ENCODE results near the gene SAMD4A. TPM values are rescaled to one million over a fixed set of nuclear protein-coding genes. Genes with fewer than 3 reads are reported as not detected.
A peak's percentile ranks its signal among the peaks of the same experiment; 100 is the strongest.

SAMD4A gene
- polyA plus RNA-seq, 3 donors, result 3.2 to 8.6 (median 4.2) TPM

DNA sequence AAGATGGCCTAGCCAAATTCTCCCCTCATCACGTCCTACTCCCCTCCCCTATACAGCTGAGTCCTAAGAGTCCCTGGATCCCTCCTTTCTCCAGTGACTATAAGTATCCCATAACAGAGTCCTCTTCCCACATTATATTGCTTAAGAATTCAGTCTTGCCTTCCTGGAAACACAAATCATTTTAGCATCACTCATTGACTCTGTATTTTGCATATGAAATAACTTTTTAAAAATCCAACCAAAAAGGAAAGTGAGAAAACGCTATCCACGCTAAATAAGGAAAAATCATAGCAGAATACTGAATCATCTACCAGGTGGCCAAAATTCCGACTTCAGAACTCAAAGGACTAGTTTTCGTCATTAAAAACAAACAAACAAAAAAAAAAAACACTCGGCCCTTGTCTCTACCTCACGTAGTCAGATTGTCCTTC is 205.5 kb downstream of the SAMD4A start:
- Histone ChIP-seq H3K9ac (ENCODE audit: insufficient read depth, low read length, poor library complexity, severe bottlenecking) (no peak overlapping the region), H3K79me2 (ENCODE audit: insufficient read depth, low read length) (no peaks in the 10 kb centered on the region), H3K9me3 (replicated peaks in 1 of 2; ENCODE audit: control insufficient read depth in 1 of 2, insufficient read depth in 1 of 2, low read length in 2 of 2) (no peaks in the 10 kb centered on the region), H2AFZ (ENCODE audit: insufficient read depth, low read depth, low read length, poor library complexity, severe bottlenecking) (no peak overlapping the region), H3K4me3 (replicated peaks in 1 of 3; ENCODE audit: low read depth in 2 of 3, low read length in 3 of 3) (no peak overlapping the region), H3K27ac (ENCODE audit: low read depth in 1 of 2, low read length in 2 of 2) (no peak overlapping the region), H3K27me3 (ENCODE audit: control insufficient read depth in 2 of 2, insufficient read depth in 2 of 2, low read length in 2 of 2) (peaks cover 0 to 7% of the 10 kb centered on the region in 2 donors), H4K20me1 (ENCODE audit: insufficient read depth, low read length) (no peaks in the 10 kb centered on the region), H3K4me2 (replicated peaks; ENCODE audit: extremely low read depth, low read length, poor library complexity, severe bottlenecking) (peak overlapping the region; percentile 31), H3K36me3 (replicated peaks in 1 of 2; ENCODE audit: control insufficient read depth in 1 of 2, insufficient read depth in 2 of 2, low read length in 2 of 2) (no peaks in the 10 kb centered on the region), H3K4me1 (ENCODE audit: control insufficient read depth in 1 of 2, insufficient read depth in 2 of 2, low read length in 2 of 2) (peaks cover 46 to 49% of the 10 kb centered on the region in 2 donors)
- Mint-ChIP-seq H3K9me3 (no peaks in the 10 kb centered on the region), H3K36me3 (peaks cover 4 to 7% of the 10 kb centered on the region in 2 donors), H3K27ac (no peak overlapping the region), H3K4me1 (peaks cover 44% of the 10 kb centered on the region), H3K27me3 (ENCODE audit: low read depth in 3 of 3) (peaks cover 13 to 24% (median 21%) of the 10 kb centered on the region in 3 donors), H3K4me3 (peak overlapping the region in 1 of 2 donors; percentile 82)
- intact Hi-C loops (cut with micrococcal nuclease), result loop anchor here in 1 of 2 donors (2.0 kb wide), 1 partner anchor 208 kb away; no protein-coding TSS in a partner anchor
- 94% methylated on average over 2 of the region's 7 CpGs for WGBS (ENCODE audit: insufficient coverage)
- TF ChIP-seq, protein P1, sequence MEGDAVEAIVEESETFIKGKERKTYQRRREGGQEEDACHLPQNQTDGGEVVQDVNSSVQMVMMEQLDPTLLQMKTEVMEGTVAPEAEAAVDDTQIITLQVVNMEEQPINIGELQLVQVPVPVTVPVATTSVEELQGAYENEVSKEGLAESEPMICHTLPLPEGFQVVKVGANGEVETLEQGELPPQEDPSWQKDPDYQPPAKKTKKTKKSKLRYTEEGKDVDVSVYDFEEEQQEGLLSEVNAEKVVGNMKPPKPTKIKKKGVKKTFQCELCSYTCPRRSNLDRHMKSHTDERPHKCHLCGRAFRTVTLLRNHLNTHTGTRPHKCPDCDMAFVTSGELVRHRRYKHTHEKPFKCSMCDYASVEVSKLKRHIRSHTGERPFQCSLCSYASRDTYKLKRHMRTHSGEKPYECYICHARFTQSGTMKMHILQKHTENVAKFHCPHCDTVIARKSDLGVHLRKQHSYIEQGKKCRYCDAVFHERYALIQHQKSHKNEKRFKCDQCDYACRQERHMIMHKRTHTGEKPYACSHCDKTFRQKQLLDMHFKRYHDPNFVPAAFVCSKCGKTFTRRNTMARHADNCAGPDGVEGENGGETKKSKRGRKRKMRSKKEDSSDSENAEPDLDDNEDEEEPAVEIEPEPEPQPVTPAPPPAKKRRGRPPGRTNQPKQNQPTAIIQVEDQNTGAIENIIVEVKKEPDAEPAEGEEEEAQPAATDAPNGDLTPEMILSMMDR (IDR thresholded peaks at IDR 0.05), result no peak
- DNase-seq, result no peak

DNA sequence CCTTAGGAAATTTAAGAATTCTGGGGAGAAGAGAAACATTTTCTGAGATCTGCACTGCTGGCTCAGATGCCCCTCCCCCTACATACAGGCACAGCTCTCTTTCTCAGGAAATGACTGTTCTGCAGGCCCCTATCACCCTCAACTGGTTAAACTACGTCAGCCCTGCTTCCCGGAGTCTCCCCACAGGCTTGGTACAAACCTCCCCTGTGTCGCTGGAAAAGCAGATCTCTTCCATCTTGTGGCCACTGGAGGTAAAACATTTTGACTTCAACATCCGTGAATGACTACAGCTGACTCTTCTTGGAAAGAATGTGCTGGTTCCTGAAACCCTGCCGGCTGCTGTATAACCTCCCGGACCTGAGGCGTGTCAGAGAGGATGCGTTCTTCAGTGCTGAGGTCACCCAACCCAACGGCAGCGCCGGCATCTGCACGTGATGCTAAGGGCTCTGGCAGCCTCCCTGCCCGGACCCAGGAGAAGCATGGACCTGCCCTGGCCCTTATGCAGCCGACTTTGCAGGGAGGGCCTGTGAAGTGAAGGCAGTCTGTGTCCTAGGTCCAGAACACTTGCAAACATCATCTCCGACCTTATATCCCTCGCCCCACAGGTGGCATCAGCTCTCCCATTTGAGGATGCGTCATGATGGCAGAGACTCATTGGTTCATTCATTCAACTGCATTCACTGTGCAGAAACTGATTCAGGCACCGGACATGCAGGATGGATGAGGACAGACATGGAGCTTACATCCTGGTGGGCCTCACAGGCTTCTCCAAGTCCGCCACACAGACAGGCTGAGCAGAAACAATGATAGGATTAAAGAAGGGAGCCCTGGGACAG is 206.5 kb downstream of the SAMD4A start:
- H3K27me3 ChIP-seq (ENCODE audit: control insufficient read depth in 2 of 2, insufficient read depth in 2 of 2, low read length in 2 of 2), result peaks cover 0 to 7% of the 10 kb centered on the region in 2 donors
- H3K4me2 ChIP-seq (replicated peaks; ENCODE audit: extremely low read depth, low read length, poor library complexity, severe bottlenecking), result peak overlapping the region; percentile 31
- no peaks in the 10 kb centered on the region for H3K9me3 ChIP-seq (replicated peaks in 1 of 2; ENCODE audit: control insufficient read depth in 1 of 2, insufficient read depth in 1 of 2, low read length in 2 of 2)
- H4K20me1 ChIP-seq (ENCODE audit: insufficient read depth, low read length), result no peaks in the 10 kb centered on the region
- Mint-ChIP-seq H3K9me3 (no peaks in the 10 kb centered on the region), H3K4me1 (peaks cover 53% of the 10 kb centered on the region), H3K27me3 (ENCODE audit: low read depth in 3 of 3) (peaks cover 13 to 28% (median 19%) of the 10 kb centered on the region in 3 donors), H3K36me3 (peaks cover 11 to 15% of the 10 kb centered on the region in 2 donors), H3K4me3 (peak overlapping the region; percentile 35 to 82), H3K27ac (peak overlapping the region; percentile 17 to 88 (median 50))
- intact Hi-C loops (cut with micrococcal nuclease), result loop anchor here in 1 of 2 donors (2.0 kb wide), 1 partner anchor 209 kb away; no protein-coding TSS in a partner anchor
- H2AFZ ChIP-seq (ENCODE audit: insufficient read depth, low read depth, low read length, poor library complexity, severe bottlenecking), result peak overlapping the region; percentile 4
- no peak overlapping the region for H3K4me3 ChIP-seq (replicated peaks in 1 of 3; ENCODE audit: low read depth in 2 of 3, low read length in 3 of 3)
- WGBS (ENCODE audit: insufficient coverage), result 16% methylated on average over 18 of the region's 19 CpGs
- DNase-seq, result peak; percentile 81 to 92 (median 81)
- H3K27ac ChIP-seq (ENCODE audit: low read depth in 1 of 2, low read length in 2 of 2), result peak overlapping the region; percentile 10 to 30
- peaks cover 55 to 58% of the 10 kb centered on the region in 2 donors for H3K4me1 ChIP-seq (ENCODE audit: control insufficient read depth in 1 of 2, insufficient read depth in 2 of 2, low read length in 2 of 2)
- H3K9ac ChIP-seq (ENCODE audit: insufficient read depth, low read length, poor library complexity, severe bottlenecking), result no peak overlapping the region
- no peaks in the 10 kb centered on the region for H3K79me2 ChIP-seq (ENCODE audit: insufficient read depth, low read length)
- TF ChIP-seq, protein P1 (IDR thresholded peaks at IDR 0.05), result no peak
- H3K36me3 ChIP-seq (replicated peaks in 1 of 2; ENCODE audit: control insufficient read depth in 1 of 2, insufficient read depth in 2 of 2, low read length in 2 of 2), result no peaks in the 10 kb centered on the region
